ENCODE measurements around the gene AKAP6.

AKAP6 gene

GRCh38 chr14:32692441-32692840, 363.3 kb downstream of the AKAP6 start:
- no peak for TF ChIP-seq CTCF (IDR thresholded peaks at IDR 0.05; ENCODE audit: low read depth, low read length, missing control alignments)
- DNase-seq (ENCODE audit: low read depth), result no peak

DNA sequence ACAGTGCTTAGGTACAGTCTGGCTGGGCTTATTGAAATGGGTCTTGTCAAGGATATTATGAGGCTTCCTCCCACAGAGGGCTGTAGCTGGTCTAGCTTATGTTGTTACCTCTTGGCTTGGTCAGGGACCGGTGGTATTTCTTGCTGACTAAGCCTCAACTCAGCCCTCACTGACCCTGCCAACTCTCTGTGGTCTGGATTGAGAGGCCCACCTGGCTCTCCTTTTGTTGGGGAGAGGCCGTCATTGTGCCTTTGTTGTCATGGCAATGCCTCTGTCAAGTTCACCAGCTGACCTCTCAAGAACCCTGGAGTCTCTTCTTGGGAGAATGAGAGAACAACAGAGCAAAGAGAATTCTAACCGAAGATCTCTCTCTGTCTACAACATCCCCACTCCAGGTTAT, 364.0 kb downstream of the AKAP6 start:
- H3K4me3 ChIP-seq (ENCODE audit: low read depth, low read length), result no peak overlapping the region
- no peak for DNase-seq (ENCODE audit: low read depth)
- no peak for TF ChIP-seq CTCF (IDR thresholded peaks at IDR 0.05; ENCODE audit: low read depth, low read length, missing control alignments)

More at GRCh38 chr14:32692441-32692840, 363.3 kb downstream of the AKAP6 start:
- H3K4me3 ChIP-seq (ENCODE audit: low read depth, low read length), result no peak overlapping the region

- no peak for TF ChIP-seq CTCF (IDR thresholded peaks at IDR 0.05; ENCODE audit: low read depth, low read length, missing control alignments)
- no peak for DNase-seq (ENCODE audit: low read depth)
- H3K4me3 ChIP-seq (ENCODE audit: low read depth, low read length), result no peak overlapping the region
These were observed 365.8 kb downstream of the AKAP6 start for GRCh38 chr14:32694795-32695449.

DNA sequence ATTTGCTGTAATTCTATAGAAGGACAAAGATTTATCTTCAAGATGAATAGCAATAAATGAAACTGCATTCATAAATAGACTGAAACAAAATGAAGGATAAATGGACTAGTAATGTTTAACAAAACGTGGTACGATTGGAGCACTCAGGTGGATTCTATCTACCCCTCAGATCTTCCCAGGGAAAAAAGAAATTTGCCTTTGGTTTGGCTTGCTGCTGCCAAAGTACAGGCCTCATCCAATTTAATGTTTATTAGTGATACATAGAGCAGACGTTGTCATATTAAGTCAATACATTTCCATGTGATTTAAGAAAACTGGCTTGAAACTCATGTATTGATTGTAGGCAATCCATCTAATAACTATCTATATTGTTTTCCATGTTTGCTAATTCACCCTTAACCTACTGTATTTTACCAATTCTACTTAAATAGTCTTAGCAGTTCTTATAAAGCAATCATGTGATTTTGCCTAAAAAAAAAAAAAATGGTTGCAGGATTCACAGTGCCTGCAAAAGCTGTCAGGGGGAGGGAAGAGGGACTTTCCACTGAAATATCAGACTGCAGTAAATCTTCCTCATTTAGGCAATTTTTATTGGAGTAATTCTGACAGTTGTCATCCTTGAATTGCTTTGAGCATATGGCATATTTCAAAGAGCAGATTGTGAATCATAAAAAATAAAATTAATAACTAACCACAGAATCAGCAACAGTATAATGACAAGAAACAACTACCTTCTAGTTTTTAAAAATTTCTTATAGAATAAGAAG, 367.4 kb downstream of the AKAP6 start:
- H3K4me3 ChIP-seq (ENCODE audit: low read depth, low read length), result no peak overlapping the region
- no peak for TF ChIP-seq CTCF (IDR thresholded peaks at IDR 0.05; ENCODE audit: low read depth, low read length, missing control alignments)
- DNase-seq (ENCODE audit: low read depth), result no peak

- DNase-seq (ENCODE audit: low read depth), result no peak
- no peak overlapping the region for H3K4me3 ChIP-seq (ENCODE audit: low read depth, low read length)
These were observed 368.0 kb downstream of the AKAP6 start for GRCh38 chr14:32697114-32697513.

GRCh38 chr14:32697704-32698103, 368.6 kb downstream of the AKAP6 start:
- no peak for TF ChIP-seq CTCF (IDR thresholded peaks at IDR 0.05; ENCODE audit: low read depth, low read length, missing control alignments)
- no peak for DNase-seq (ENCODE audit: low read depth)
- H3K4me3 ChIP-seq (ENCODE audit: low read depth, low read length), result no peak overlapping the region

More at GRCh38 chr14:32697114-32697513, 368.0 kb downstream of the AKAP6 start:
- no peak for TF ChIP-seq CTCF (IDR thresholded peaks at IDR 0.05; ENCODE audit: low read depth, low read length, missing control alignments)

All from GM12864 (cell line).